GM12872 (cell line): ENCODE results near the gene MCOLN3.

Experiments used
- TF ChIP-seq, protein P1 (sequence below): IDR thresholded peaks from 3 replicates; pipeline ENCODE4 v1.5.1; 2011; ENCODE audit warnings: low read depth, mild to moderate bottlenecking, low read length, moderate library complexity; ENCODE audit not compliant: insufficient read depth

The MCOLN3 gene

DNA sequence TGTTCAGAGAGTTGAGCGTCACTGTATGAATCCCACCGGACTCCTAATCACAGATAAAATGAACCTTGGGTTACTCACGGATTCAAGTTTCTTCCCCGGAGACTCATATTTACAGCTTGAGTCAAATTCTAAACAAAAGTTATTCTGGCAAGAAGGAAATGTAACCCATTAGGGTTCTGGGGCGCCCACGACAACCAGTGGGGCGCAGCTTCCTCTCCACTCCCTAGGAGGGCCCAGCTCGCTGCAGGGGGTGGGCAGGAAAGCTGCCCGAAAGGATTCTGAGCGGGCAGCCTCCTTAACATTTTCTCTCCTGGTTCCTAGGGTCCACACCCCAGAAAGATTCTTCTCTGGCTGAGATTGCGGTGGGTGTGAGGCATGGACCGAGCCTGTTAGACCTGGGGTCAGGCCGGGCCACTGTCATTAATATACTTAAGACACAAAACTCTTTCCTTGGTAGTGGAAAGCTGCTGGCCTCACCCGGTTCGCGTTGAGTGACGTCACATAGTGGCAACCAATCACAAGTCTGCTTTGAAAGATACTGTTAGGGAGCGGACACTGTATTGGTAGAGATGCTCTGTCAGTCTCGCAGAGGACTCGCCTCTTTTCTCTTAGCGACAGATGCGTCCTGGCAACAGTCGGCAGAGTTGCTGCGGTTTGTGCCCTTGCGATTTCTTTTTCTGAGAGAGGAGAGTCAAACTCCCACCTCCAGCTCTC lies 13.6 kb upstream of the MCOLN3 start:
- TF ChIP-seq, protein P1, sequence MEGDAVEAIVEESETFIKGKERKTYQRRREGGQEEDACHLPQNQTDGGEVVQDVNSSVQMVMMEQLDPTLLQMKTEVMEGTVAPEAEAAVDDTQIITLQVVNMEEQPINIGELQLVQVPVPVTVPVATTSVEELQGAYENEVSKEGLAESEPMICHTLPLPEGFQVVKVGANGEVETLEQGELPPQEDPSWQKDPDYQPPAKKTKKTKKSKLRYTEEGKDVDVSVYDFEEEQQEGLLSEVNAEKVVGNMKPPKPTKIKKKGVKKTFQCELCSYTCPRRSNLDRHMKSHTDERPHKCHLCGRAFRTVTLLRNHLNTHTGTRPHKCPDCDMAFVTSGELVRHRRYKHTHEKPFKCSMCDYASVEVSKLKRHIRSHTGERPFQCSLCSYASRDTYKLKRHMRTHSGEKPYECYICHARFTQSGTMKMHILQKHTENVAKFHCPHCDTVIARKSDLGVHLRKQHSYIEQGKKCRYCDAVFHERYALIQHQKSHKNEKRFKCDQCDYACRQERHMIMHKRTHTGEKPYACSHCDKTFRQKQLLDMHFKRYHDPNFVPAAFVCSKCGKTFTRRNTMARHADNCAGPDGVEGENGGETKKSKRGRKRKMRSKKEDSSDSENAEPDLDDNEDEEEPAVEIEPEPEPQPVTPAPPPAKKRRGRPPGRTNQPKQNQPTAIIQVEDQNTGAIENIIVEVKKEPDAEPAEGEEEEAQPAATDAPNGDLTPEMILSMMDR: no peak

DNA sequence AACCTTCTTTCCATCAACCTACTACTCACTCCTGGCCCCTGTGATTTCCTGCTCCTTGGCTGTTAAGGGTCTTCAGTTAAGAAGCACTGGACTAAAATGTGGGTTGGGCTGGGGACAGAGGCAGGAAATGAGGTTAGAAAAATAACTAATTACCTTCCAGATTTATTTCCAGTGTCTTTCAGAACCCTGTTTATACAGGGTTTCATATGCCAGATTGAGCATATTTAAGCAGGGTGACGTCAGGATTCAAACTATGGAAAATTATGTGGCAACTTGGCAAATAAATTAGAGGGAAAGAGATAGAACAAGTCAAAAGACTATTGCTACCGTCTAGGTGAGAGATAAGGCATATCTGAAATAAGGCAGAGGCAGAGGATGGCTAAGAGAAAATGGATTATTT lies 11.7 kb upstream of the MCOLN3 start:
- TF ChIP-seq, protein P1: no peak

DNA sequence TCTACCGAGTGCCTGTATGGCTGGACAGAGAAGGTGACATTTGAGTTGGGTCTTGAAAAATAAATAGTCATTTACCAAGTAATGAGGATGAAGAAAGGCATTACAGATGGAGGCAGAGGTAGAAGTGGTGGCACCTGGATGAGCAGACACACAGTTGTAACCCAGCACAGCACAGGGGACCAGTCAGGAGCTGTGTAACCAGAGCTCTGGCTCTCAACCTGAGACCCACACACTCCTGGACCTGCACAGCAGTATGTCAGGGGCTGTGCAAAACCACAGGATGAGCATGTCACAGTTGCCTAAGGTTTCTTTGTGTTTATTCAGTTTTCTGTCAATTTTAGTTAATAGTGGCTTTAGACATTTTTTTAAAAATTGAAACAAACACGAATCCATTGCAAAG lies 11.3 kb upstream of the MCOLN3 start:
- TF ChIP-seq, protein P1: no peak

DNA sequence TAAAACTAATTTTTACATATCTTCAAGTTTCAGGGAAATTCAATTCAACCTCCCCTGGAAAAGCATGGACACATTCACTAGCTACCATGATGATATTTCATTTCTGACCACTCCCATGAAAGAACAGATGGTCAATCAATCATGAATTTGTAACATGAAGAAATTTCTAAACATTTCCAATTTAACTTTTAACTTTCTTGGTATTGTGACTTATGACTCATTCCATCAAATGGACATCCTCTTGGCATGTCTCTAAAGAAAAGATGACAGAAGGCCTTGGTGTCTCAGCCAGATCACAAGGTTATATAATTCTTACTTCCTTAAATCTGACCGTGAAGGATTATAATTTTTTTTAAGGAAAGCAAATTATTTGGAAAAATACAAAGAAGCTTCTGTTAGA lies 10.5 kb upstream of the MCOLN3 start:
- TF ChIP-seq, protein P1: no peak

DNA sequence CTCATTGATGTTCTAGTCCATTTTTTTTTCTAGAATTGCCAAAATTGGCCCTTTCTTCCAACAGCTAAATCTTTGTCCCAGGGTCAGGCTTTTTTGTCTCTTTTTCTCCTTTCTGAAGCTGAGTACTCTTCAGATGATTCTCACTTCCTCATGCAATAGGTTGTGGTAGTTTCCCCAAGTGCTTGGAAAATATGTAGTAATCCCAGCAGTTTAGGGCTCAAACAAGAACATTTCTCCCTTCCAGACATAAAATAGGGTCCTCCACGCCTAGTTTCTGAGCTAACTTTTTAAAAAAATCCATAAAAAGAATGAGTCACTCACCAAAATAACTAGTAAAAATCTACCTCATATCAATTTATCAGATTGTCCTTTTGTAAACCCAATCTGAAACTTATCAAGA lies 10.0 kb upstream of the MCOLN3 start:
- TF ChIP-seq, protein P1: no peak

DNA sequence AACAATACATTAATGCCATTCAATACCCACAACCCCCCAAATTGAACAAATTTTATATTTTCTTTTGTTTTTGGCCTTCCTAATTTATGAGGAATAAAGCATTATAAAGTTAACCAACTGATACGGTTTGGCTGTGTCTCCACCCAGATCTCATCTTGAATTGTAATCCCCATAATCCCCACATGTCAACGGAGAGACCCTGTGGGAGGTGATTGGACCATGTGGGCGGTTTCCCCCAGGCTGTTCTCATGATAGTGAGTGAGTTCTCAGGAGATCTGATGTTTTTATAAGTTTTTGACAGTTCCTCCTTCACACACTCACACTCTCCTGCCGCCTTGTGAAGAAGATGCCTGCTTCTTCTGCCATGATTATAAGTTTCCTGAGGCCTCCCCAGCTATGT lies 6.4 kb upstream of the MCOLN3 start:
- TF ChIP-seq, protein P1: no peak

DNA sequence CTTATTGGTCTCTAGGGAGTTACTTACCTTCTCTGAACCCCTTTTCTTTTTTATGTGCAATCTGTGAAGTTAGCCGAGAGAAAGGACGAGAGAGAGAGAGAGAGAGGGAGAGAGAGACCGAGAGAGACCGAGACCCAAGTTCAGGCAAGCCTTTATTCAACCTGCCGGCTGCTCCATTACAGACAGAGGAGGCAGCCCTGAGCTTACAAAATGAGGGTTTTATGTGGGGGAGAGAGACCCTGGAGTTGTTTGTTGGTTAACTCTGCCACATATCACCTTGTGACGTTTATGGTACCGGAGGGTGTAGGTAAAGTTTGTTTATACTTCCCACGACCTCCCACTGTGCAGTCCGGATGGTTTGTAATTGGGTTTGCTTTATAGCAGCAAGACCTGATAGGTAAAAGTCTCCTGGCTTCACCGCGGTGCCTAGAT lies 1.5 kb upstream of the MCOLN3 start:
- TF ChIP-seq, protein P1: no peak
